B cell (primary cell): ENCODE results near the gene ISG15. TPM values are rescaled to one million over a fixed set of nuclear protein-coding genes. Genes with fewer than 3 reads are reported as not detected.

ENCODE experiments used
- ATAC-seq: fragments of 200-7000 bp; cut with Tn5 transposase; one replicate; pipeline ENCODE4 v1.10.0; 2021; ENCODE audit warnings: low read depth, mild to moderate bottlenecking, moderate number of reproducible peaks, moderate library complexity
- CTCF ChIA-PET: fragments of 350-600 bp; sonication (Branson Sonifier 250); formaldehyde crosslinking; loops from one replicate; lab custom pipeline; 2021; ENCODE audit warnings: antibody characterized with exemption, inconsistent platforms; lab: Charles Lee
- POLR2A ChIA-PET: fragments of 350-600 bp; sonication (Branson Sonifier 250); formaldehyde crosslinking; loops from one replicate; lab custom pipeline; 2021; ENCODE audit warnings: antibody characterized with exemption; lab: Charles Lee
- DNase-seq: peaks from one replicate; pipeline ENCODE4 v3.0.0; 2013
- H2AFZ ChIP-seq: 2 replicates; pipeline ENCODE4 v1.6.1; 2012; ENCODE audit warnings: mild to moderate bottlenecking, low read depth, low read length; ENCODE audit not compliant: insufficient read depth, poor library complexity, severe bottlenecking
- H3K27ac ChIP-seq, 2 donors: 1 replicate in 1 of 2; 2 replicates in 1 of 2; pipeline ENCODE4 v1.5.1; 2012 to 2013; ENCODE audit warnings: low read length in 2 of 2, mild to moderate bottlenecking in 2 of 2, moderate library complexity in 1 of 2
- H3K27me3 ChIP-seq, 4 experiments: fragments of 200-600 bp in 1 of 4; sonication (generic) in 1 of 4; replicated peaks in 1 of 4; 1 replicate in 2 of 4; 2 replicates in 2 of 4; pipeline versions ENCODE4 v1.6.1 to v1.7.0; 2013 to 2016; ENCODE audit warnings: low read length in 3 of 4, mild to moderate bottlenecking in 2 of 4, mixed read lengths in 1 of 4, moderate library complexity in 1 of 4; ENCODE audit not compliant: insufficient read depth in 4 of 4, control insufficient read depth in 3 of 4; ENCODE audit errors: control extremely low read depth in 1 of 4
- H3K36me3 ChIP-seq, 2 experiments: replicated peaks in 1 of 2; 1 replicate in 1 of 2; 2 replicates in 1 of 2; pipeline versions ENCODE4 v1.6.1 to v1.7.1; 2013; ENCODE audit warnings: low read length in 1 of 2; ENCODE audit not compliant: insufficient read depth in 2 of 2, control insufficient read depth in 1 of 2; ENCODE audit errors: control extremely low read depth in 1 of 2, extremely low read depth in 1 of 2
- H3K4me1 ChIP-seq, 2 donors: fragments of 200-600 bp in 1 of 2; sonication (generic) in 1 of 2; 1 replicate in 1 of 2; 2 replicates in 1 of 2; pipeline versions ENCODE4 v1.5.1 to v1.6.1; 2013 to 2017; ENCODE audit warnings: low read length in 2 of 2; ENCODE audit not compliant: control insufficient read depth in 2 of 2, insufficient read depth in 2 of 2
- H3K4me2 ChIP-seq: replicated peaks from 2 replicates; pipeline ENCODE3; 2012; ENCODE audit warnings: mild to moderate bottlenecking, low read depth, low read length; ENCODE audit not compliant: poor library complexity, severe bottlenecking
- H3K4me3 ChIP-seq, 5 experiments: fragments of 200-600 bp in 1 of 5; sonication (generic) in 1 of 5; 1 replicate in 3 of 5; 2 replicates in 2 of 5; pipeline versions ENCODE4 v1.5.1 to v1.7.0; 2011 to 2016; ENCODE audit warnings: low read length in 4 of 5, mild to moderate bottlenecking in 4 of 5, low read depth in 2 of 5, control low read depth in 1 of 5, moderate library complexity in 1 of 5; ENCODE audit not compliant: insufficient read depth in 1 of 5; ENCODE audit errors: control extremely low read depth in 1 of 5, extremely low read depth in 1 of 5
- H3K79me2 ChIP-seq: fragments of 200-600 bp; sonication (generic); one replicate; pipeline ENCODE4 v1.6.0; 2016; ENCODE audit warnings: low read length; ENCODE audit not compliant: control insufficient read depth, insufficient read depth
- H3K9ac ChIP-seq: fragments of 200-600 bp; sonication (generic); 2 replicates; pipeline ENCODE4 v1.6.1; 2017; ENCODE audit warnings: mild to moderate bottlenecking, low read length, moderate library complexity
- H3K9me3 ChIP-seq, 3 donors: one replicate each; pipeline versions ENCODE4 v1.6.1 to v1.7.1; 2013; ENCODE audit warnings: low read length in 2 of 3; ENCODE audit not compliant: control insufficient read depth in 2 of 3, insufficient read depth in 1 of 3; ENCODE audit errors: control extremely low read depth in 1 of 3
- H4K20me1 ChIP-seq: 2 replicates; pipeline ENCODE4 v1.6.0; 2012; ENCODE audit warnings: mild to moderate bottlenecking, low read length; ENCODE audit not compliant: insufficient read depth, control insufficient read depth, poor library complexity, severe bottlenecking
- H3K27ac Mint-ChIP-seq: one replicate; pipeline ENCODE4 v1.8.0; 2021; ENCODE audit warnings: mixed read lengths
- H3K27me3 Mint-ChIP-seq: one replicate; pipeline ENCODE4 v1.8.0; 2021; ENCODE audit warnings: mixed read lengths
- H3K4me1 Mint-ChIP-seq: one replicate; pipeline ENCODE4 v1.8.0; 2021; ENCODE audit warnings: mixed read lengths
- H3K4me3 Mint-ChIP-seq: one replicate; pipeline ENCODE4 v1.8.0; 2021; ENCODE audit warnings: mixed read lengths
- H3K9me3 Mint-ChIP-seq: one replicate; pipeline ENCODE4 v1.8.0; 2022; ENCODE audit warnings: mixed read lengths; ENCODE audit not compliant: insufficient read depth
- EZH2 ChIP-seq: IDR thresholded peaks from 2 replicates; pipeline ENCODE4 v1.6.1; 2012; ENCODE audit warnings: borderline replicate concordance, low read depth, mild to moderate bottlenecking, moderate library complexity, low read length; ENCODE audit not compliant: insufficient read depth, poor library complexity, severe bottlenecking
- WGBS: methylation state at CpG from one replicate; pipeline ENCODE4 v1.1.5; 2013; ENCODE audit warnings: missing lambda C conversion rate; ENCODE audit not compliant: insufficient coverage; 5-methylcytosine and 5-hydroxymethylcytosine counted together
- intact Hi-C: fragments of 100-400 bp; cut with micrococcal nuclease; formaldehyde crosslinking; loops from one replicate; pipeline ENCODE4 v1.10.0; 2022
- polyA plus RNA-seq: library from polyadenylated mRNA; depleted of rRNA; stranded (reverse); fragments of >200 nt; gene quantifications from 2 replicates; pipeline ENCODE4 v1.2.3, GENCODE V29; 2012
- total RNA-seq, 2 donors: library from RNA; stranded (reverse); fragments of 120-200 nt in 1 of 2; gene quantifications; 1 replicate in 1 of 2; 2 replicates in 1 of 2; pipeline versions ENCODE4 v1.2.3 to v1.2.4, GENCODE V29; 2013 to 2022
- TF ChIP-seq, protein P1 (sequence below): fragments of 200-600 bp; IDR thresholded peaks from one replicate; pipeline ENCODE4 v1.8.0; 2022; ENCODE audit warnings: antibody characterized with exemption, mild to moderate bottlenecking

ISG15 gene
- total and polyA plus RNA-seq, 2 donors (not counting 1 experiment from before 2014, with no cell fraction given): 28.3 to 91.4 TPM

- H3K4me3 Mint-ChIP-seq: no peak overlapping the region
- peaks cover 21% of the 10 kb centered on the region for H3K27me3 Mint-ChIP-seq
- Histone ChIP-seq H3K27me3 (peaks cover 0 to 44% (median 11%) of the 10 kb centered on the region in 4 experiments), H3K4me2 (no peak overlapping the region), H2AFZ (no peak overlapping the region), H3K36me3 (no peaks in the 10 kb centered on the region), H3K4me3 (no peak overlapping the region), H3K4me1 (peaks cover 35 to 37% of the 10 kb centered on the region in 2 donors), H3K9me3 (peaks cover 0 to 7% (median 0%) of the 10 kb centered on the region in 3 donors), H4K20me1 (peaks cover 11% of the 10 kb centered on the region), H3K27ac (no peak overlapping the region), H3K9ac (no peak overlapping the region), H3K79me2 (no peaks in the 10 kb centered on the region)
- peak; percentile 48 for DNase-seq
- WGBS: 80% methylated on average over 28 of the region's 30 CpGs
- CTCF ChIA-PET: interaction anchor here (0.7 to 4.2 kb wide), 5 partner anchors 13 to 85 kb away, joined by 3 to 29 read pairs (median 3); no protein-coding TSS in a partner anchor
- POLR2A ChIA-PET: interaction anchor here (1.5 to 1.8 kb wide), 2 partner anchors 18 to 26 kb away, joined by 4 to 5 read pairs; no protein-coding TSS in a partner anchor
- ATAC-seq: no peak
- TF ChIP-seq, protein P1, sequence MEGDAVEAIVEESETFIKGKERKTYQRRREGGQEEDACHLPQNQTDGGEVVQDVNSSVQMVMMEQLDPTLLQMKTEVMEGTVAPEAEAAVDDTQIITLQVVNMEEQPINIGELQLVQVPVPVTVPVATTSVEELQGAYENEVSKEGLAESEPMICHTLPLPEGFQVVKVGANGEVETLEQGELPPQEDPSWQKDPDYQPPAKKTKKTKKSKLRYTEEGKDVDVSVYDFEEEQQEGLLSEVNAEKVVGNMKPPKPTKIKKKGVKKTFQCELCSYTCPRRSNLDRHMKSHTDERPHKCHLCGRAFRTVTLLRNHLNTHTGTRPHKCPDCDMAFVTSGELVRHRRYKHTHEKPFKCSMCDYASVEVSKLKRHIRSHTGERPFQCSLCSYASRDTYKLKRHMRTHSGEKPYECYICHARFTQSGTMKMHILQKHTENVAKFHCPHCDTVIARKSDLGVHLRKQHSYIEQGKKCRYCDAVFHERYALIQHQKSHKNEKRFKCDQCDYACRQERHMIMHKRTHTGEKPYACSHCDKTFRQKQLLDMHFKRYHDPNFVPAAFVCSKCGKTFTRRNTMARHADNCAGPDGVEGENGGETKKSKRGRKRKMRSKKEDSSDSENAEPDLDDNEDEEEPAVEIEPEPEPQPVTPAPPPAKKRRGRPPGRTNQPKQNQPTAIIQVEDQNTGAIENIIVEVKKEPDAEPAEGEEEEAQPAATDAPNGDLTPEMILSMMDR: no peak
- TF ChIP-seq EZH2: no peak
- H3K9me3 Mint-ChIP-seq: no peaks in the 10 kb centered on the region
- H3K27ac Mint-ChIP-seq: no peak overlapping the region
- intact Hi-C loops: loop anchor here (10.0 kb wide), 2 partner anchors 167 to 197 kb away; partner anchors contain the start of genes B3GALT6, SDF4 and TNFRSF18
- peaks cover 33% of the 10 kb centered on the region for H3K4me1 Mint-ChIP-seq
These were observed 24.4 kb downstream of the ISG15 start for GRCh38 chr1:1037366-1038327.
